Adipocyte (in vitro differentiated cells): ENCODE data around the gene CPED1.
"Not testable (repeated sequence)": the region's sequence is repeated elsewhere in the genome, so short reads cannot be mapped to it uniquely, and the experiment has no call there.

Experiments
- DNase-seq: peaks from one replicate; pipeline ENCODE4 v3.0.0-alpha.2; 2015; ENCODE audit warnings: low read depth
- H3K27me3 ChIP-seq: replicated peaks from 2 replicates; pipeline ENCODE4 v1.7.0; 2013; ENCODE audit warnings: mild to moderate bottlenecking, low read length, moderate library complexity; ENCODE audit not compliant: control insufficient read depth, insufficient read depth
- H3K36me3 ChIP-seq: 2 replicates; pipeline ENCODE4 v1.7.0; 2013; ENCODE audit warnings: low read length, mild to moderate bottlenecking, moderate library complexity; ENCODE audit not compliant: control insufficient read depth, insufficient read depth, severe bottlenecking
- H3K4me1 ChIP-seq: 2 replicates; pipeline ENCODE4 v1.7.0; 2013; ENCODE audit warnings: mild to moderate bottlenecking, low read length, moderate library complexity; ENCODE audit not compliant: control insufficient read depth, insufficient read depth
- H3K4me3 ChIP-seq: 2 replicates; pipeline ENCODE4 v1.7.0; 2013; ENCODE audit warnings: mild to moderate bottlenecking, low read length, moderate library complexity
- H3K9ac ChIP-seq: 2 replicates; pipeline ENCODE4 v1.7.0; 2013; ENCODE audit warnings: mild to moderate bottlenecking, low read length, moderate library complexity
- H3K9me3 ChIP-seq: 2 replicates; pipeline ENCODE4 v1.7.0; 2013; ENCODE audit warnings: mild to moderate bottlenecking, low read length, moderate library complexity; ENCODE audit not compliant: control insufficient read depth

Gene CPED1

DNA sequence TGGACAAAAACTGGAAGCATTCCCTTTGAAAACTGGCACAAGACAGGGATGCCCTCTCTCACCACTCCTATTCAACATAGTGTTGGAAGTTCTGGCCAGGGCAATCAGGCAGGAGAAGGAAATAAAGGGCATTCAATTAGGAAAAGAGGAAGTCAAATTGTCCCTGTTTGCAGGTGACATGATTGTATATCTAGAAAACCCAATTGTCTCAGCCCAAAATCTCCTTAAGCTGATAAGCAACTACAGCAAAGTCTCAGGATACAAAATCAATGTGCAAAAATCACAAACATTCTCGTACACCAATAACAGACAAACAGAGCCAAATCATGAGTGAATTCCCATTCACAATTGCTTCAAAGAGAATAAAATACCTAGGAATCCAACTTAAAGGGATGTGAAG lies 262.9 kb downstream of the CPED1 start:
- DNase-seq, H3K4me1 ChIP-seq, H3K9me3 ChIP-seq, H3K27me3 ChIP-seq, H3K4me3 ChIP-seq, H3K9ac ChIP-seq: not testable (repeated sequence)
- peaks cover 19% of the 10 kb centered on the region for H3K36me3 ChIP-seq

DNA sequence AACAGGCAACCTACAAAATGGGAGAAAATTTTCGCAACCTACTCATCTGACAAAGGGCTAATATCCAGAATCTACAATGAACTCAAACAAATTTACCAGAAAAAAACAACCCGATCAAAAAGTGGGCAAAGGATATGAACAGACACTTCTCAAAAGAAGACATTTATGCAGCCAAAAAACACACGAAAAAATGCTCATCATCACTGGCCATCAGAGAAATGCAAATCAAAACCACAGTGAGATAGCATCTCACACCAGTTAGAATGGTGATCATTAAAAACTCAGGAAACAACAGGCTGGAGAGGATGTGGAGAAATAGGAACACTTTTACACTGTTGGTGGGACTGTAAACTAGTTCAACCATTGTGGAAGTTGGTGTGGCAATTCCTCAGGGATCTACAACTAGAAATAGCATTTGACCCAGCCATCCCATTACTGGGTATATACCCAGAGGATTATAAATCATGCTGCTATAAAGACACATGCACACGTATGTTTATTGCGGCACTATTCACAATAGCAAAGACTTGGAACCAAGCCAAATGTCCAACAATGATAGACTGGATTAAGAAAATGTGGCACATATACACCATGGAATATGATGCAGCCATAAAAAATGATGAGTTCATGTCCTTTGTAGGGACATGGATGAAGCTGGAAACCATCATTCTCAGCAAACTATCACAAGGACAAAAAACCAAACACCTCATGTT lies 264.2 kb downstream of the CPED1 start:
- not testable (repeated sequence) for H3K9me3 ChIP-seq, H3K27me3 ChIP-seq, DNase-seq, H3K9ac ChIP-seq, H3K4me1 ChIP-seq, H3K4me3 ChIP-seq
- peaks cover 10% of the 10 kb centered on the region for H3K36me3 ChIP-seq

DNA sequence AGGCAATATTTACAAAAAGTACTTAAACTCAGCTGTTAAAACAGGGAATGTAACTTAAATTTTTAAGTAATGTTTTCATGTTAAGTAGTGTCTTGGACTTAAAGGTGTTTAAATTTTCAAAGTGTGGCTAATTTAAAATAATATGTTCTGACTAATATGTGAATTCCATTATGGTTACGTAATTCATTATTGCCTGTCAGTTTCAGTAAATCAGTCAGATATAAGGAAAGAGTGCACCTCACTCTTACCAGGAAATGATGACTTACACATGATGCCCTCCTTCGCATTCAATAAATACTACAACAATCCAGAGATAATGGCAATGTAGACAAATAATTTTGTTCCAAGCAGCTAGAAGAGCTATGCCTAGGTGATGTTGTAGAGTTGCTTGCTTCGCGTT lies 271.3 kb downstream of the CPED1 start:
- no peaks in the 10 kb centered on the region for H3K27me3 ChIP-seq
- no peak overlapping the region for H3K9ac ChIP-seq
- H3K36me3 ChIP-seq = no peaks in the 10 kb centered on the region
- H3K9me3 ChIP-seq = no peaks in the 10 kb centered on the region
- DNase-seq = no peak
- no peak overlapping the region for H3K4me3 ChIP-seq
- no peaks in the 10 kb centered on the region for H3K4me1 ChIP-seq

DNA sequence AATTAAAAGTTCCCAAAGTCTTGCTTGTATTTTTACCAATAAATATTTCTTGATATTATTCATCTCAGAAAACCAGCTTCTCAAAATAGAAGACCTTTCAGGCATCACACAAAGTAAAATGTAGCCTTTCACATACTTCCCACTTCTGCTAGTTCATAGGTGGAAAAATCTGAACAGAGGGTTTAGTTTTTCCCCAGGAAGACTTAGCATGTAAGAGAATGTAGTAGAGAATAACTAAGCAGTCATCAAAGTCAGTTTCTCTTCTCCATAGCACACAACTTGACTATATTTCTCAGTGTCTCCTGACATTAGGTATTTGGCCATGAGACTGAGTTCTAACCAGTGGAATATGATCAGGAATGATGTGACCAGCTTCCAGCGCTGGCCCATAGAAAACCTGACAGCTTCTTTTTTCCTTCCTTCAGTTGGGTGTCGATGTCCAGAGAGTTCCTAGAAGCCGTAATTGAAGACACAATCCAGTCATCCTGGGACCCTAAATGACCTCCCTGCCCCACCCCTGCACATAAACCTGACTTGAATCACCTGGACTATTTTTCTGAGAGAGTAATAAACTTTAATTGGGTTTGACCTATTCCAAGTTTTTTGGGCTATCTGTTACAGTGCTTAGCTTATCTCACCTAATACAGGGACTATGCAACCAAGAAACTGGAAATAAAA lies 272.8 kb downstream of the CPED1 start:
- no peaks in the 10 kb centered on the region for H3K4me1 ChIP-seq
- H3K36me3 ChIP-seq = peaks cover 4% of the 10 kb centered on the region
- H3K9me3 ChIP-seq = no peaks in the 10 kb centered on the region
- no peak for DNase-seq
- H3K4me3 ChIP-seq = no peak overlapping the region
- no peak overlapping the region for H3K9ac ChIP-seq
- no peaks in the 10 kb centered on the region for H3K27me3 ChIP-seq

DNA sequence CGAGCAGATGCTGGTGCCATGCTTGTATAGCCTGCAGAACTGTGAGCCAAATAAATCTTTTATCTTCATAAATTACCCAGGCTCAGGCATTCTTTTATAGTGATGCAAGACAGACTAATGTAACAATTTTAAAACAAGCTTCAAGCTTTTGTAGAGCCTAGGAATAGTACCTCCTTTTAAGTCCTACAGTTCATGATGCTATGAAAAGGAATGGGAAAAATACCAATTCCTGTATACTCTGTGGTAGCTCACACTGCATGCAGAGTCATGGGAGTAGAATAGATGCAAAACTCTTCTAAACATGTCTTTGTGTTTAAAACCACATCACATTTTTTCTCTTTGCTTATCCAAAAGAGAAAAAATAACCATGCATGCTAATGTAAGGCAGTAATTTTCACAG lies 273.7 kb downstream of the CPED1 start:
- Histone ChIP-seq H3K4me3 (no peak overlapping the region), H3K4me1 (peaks cover 2% of the 10 kb centered on the region), H3K36me3 (peaks cover 6% of the 10 kb centered on the region), H3K27me3 (no peaks in the 10 kb centered on the region), H3K9me3 (no peaks in the 10 kb centered on the region), H3K9ac (no peak overlapping the region)
- DNase-seq = peak; percentile 29

DNA sequence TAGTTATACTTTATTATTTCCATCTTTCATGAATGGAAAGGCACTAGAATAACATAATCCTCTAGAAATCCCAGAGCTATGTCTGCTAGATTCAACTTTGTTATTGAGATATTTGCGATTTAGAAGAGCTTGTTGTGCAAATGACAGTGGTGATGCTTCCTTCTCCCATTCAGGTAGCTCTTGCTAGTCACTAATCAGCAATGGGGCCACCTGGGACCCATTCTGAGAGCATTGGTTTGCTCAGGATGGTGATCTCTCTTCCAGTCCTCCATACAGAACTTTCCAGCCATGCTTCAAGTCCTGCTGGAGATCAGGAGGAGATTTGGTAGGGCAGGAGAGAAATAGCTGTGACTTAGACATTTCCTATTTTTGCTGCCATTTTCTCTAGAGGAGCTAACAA lies 274.5 kb downstream of the CPED1 start:
- Histone ChIP-seq H3K4me3 (no peak overlapping the region), H3K9me3 (no peaks in the 10 kb centered on the region), H3K4me1 (peaks cover 8% of the 10 kb centered on the region), H3K9ac (no peak overlapping the region), H3K27me3 (no peaks in the 10 kb centered on the region), H3K36me3 (peaks cover 6% of the 10 kb centered on the region)
- DNase-seq = no peak

DNA sequence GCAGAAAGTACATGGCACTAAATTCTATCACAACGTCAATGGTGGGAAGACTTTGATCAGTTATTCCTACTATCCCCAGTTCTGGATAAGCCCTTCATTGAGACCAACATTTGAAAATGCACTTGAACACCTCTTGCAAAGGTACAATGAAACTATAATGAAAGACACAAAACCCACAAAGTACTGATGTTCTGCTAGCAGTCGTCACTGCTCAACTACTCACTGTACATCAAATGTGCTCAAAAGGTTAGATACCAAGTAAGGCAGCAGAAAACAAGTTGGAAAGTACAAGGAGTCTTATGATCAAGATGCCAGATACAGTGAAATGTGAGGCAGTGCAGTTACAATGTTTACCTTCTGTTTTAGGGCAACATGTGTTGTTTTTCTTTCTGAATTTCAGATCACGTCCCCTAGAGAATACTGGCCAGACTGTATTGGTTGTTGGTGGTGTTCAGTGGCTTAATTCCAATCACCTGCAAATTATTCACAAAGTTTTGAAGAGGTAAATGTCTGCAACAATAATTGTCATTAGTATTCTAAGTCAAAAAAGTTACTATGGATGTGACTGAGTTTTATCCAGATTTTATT lies 277.9 kb downstream of the CPED1 start:
- DNase-seq = no peak
- Histone ChIP-seq H3K27me3 (no peaks in the 10 kb centered on the region), H3K9me3 (no peaks in the 10 kb centered on the region), H3K4me3 (no peak overlapping the region), H3K9ac (no peak overlapping the region), H3K36me3 (peaks cover 6% of the 10 kb centered on the region), H3K4me1 (peaks cover 11% of the 10 kb centered on the region)

DNA sequence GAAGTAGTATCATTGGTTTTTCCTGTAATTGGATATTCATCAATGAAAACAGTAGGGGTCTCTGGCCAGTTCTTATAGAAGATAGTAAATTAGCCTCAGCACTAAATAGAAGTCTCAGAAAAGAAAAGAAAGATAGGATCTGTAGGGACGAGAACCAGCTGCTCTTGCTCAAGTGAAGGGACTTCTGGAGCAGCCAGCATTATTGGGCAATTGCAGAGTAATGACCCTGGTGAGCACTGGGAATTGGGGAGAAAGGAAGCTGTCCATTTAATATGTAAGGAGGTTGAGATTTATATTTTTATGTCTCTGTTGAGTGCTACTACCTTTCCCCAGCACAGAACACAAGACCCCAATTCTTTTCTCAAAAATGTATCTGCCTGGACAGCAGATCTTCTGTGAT lies 279.1 kb downstream of the CPED1 start:
- H3K27me3 ChIP-seq = no peaks in the 10 kb centered on the region
- no peak overlapping the region for H3K9ac ChIP-seq
- H3K9me3 ChIP-seq = no peaks in the 10 kb centered on the region
- H3K4me3 ChIP-seq = no peak overlapping the region
- H3K4me1 ChIP-seq = peaks cover 11% of the 10 kb centered on the region
- DNase-seq = peak; percentile 50
- H3K36me3 ChIP-seq = peaks cover 6% of the 10 kb centered on the region

DNA sequence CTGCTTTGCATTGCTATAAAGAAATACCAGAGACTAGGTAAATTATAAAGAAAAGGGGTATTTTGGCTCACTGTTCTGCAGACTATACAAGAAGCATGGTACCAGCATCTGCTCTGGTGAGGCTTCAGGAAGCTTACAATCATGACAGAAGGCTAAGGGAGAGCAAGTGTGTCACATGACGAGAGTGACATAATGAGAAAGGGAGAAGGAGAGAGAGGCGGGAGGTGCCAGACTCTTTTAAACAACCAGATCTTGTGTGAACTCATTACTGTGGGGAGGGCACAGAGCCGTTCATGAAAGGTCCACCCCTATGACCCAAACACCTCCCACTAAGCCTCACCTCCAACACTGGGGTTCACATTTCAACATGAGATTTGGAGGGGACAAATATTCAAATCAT lies 281.3 kb downstream of the CPED1 start:
- DNase-seq = no peak
- no peak overlapping the region for H3K9ac ChIP-seq
- H3K27me3 ChIP-seq = no peaks in the 10 kb centered on the region
- no peak overlapping the region for H3K4me3 ChIP-seq
- H3K9me3 ChIP-seq = no peaks in the 10 kb centered on the region
- peaks cover 6% of the 10 kb centered on the region for H3K36me3 ChIP-seq
- H3K4me1 ChIP-seq = peaks cover 26% of the 10 kb centered on the region

DNA sequence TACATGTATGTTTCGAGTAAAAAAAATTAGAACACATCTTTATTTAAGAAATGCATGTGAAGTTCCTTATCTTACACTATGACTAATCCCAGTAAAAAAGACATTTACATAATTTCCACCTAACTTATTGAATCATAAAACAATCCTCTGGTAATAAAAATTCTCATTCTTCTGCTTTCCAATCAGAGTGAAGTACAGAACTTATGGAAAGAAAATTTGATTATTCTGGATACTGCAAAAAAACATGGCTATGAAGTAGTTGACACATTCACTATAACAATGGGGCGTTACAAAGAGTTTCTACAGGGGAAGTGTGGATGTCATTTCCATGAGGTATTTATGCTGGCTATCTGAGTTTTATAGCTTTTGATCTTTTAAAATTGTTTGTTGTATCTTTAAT lies 282.6 kb downstream of the CPED1 start:
- no peaks in the 10 kb centered on the region for H3K27me3 ChIP-seq
- no peak overlapping the region for H3K9ac ChIP-seq
- peaks cover 5% of the 10 kb centered on the region for H3K36me3 ChIP-seq
- H3K4me1 ChIP-seq = peaks cover 29% of the 10 kb centered on the region
- DNase-seq = no peak
- H3K9me3 ChIP-seq = no peaks in the 10 kb centered on the region
- H3K4me3 ChIP-seq = no peak overlapping the region

DNA sequence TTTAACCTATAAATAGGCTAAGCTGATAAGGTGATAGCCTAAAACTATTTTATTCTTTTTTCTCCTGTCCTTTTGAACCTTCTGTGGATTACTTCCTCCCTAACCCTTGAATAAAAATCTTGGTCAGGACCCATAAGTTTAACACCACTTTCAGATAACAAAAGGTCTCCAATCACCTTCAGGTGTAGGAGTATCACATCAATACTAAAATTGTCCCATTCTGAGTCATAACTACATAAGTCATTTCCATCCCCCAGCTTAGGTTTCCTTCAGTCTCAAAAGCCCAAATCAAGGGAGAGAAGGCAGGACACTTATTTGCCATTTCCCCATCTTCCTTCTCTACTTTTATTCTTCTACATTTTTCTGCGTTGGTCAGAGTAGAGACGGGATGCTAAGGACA lies 283.4 kb downstream of the CPED1 start:
- peaks cover 29% of the 10 kb centered on the region for H3K4me1 ChIP-seq
- H3K36me3 ChIP-seq = no peaks in the 10 kb centered on the region
- H3K9ac ChIP-seq = no peak overlapping the region
- H3K27me3 ChIP-seq = no peaks in the 10 kb centered on the region
- no peak overlapping the region for H3K4me3 ChIP-seq
- no peak for DNase-seq
- no peaks in the 10 kb centered on the region for H3K9me3 ChIP-seq
